ENCODE results near the gene ARMC5.
"Not testable (repeated sequence)": the region's sequence is repeated elsewhere in the genome, so short reads cannot be mapped to it uniquely, and the experiment has no call there.

Gene ARMC5

DNA sequence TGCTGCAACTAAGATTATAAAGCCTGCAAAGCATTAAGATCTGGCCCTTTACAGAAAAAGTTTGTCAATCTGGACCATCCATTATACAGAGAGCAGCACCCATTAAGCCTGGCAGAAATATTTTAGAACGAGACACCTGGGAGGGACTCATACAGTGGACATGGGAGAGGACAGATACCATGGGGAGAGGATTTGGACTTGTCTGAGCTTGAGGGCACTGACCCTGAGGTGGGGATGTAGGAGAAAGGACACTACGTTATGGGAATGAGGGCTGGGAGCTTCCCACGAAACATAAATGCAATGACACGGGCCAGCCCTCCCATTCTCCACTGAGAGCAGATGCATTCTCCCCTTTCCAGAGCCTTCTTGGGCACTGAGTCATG, 42.7 kb downstream of the ARMC5 start:
- H3K4me3 ChIP-seq, result no peak overlapping the region
- no peak overlapping the region for H3K27ac ChIP-seq
- no peaks in the 10 kb centered on the region for H3K9me3 ChIP-seq (ENCODE audit: low read depth, low read length)
- no peak for DNase-seq (ENCODE audit: low read depth, low spot score)
- no peaks in the 10 kb centered on the region; the same call in 1 of the 2 replicates for H3K36me3 ChIP-seq (ENCODE audit: insufficient read depth, low read length)
- no peak overlapping the region for H3K9ac ChIP-seq (ENCODE audit: insufficient read length)
- TF ChIP-seq EZH2 (IDR thresholded peaks at IDR 0.05) (no peak), POLR2AphosphoS5 (IDR thresholded peaks at IDR 0.05; ENCODE audit: borderline replicate concordance, low read depth, low read length) (no peak), FOXP2 (optimal IDR thresholded peaks at IDR 0.05; ENCODE audit: control extremely low read depth, extremely low read length, insufficient read depth) (no peak)

- TF ChIP-seq FOXP2 (optimal IDR thresholded peaks at IDR 0.05; ENCODE audit: control extremely low read depth, extremely low read length, insufficient read depth), result no peak
- no peak for TF ChIP-seq EZH2 (IDR thresholded peaks at IDR 0.05)
- no peak for TF ChIP-seq POLR2AphosphoS5 (IDR thresholded peaks at IDR 0.05; ENCODE audit: borderline replicate concordance, low read depth, low read length)
- DNase-seq (ENCODE audit: low read depth, low spot score), result no peak
- Histone ChIP-seq H3K4me3 (no peak overlapping the region), H3K9me3 (ENCODE audit: low read depth, low read length) (no peaks in the 10 kb centered on the region), H3K36me3 (ENCODE audit: insufficient read depth, low read length) (no peaks in the 10 kb centered on the region; the same call in 1 of the 2 replicates), H3K27ac (no peak overlapping the region), H3K9ac (ENCODE audit: insufficient read length) (no peak overlapping the region)
Measured at GRCh38 chr16:31502981-31503380, 43.7 kb downstream of the ARMC5 start.

DNA sequence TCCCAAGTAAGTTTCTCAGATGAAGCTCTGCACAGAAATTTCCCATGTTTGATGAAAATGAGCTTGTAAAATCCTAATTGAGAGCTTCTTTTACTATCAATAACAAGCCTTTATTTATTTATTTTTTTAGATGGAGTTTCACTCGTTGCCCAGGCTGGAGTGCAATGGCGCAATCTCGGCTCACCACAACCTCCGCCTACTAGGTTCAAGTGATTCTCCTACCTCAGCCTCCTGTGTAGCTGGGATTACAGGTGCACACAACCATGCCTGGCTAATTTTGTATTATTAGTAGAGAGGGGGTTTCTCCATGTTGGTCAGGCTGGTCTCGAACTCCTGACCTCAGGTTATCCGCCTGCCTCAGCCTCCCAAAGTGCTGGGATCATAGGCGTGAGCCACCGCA, 44.3 kb downstream of the ARMC5 start:
- H3K9ac ChIP-seq (ENCODE audit: insufficient read length); H3K36me3 ChIP-seq (ENCODE audit: insufficient read depth, low read length); H3K4me3 ChIP-seq; H3K9me3 ChIP-seq (ENCODE audit: low read depth, low read length); DNase-seq (ENCODE audit: low read depth, low spot score); H3K27ac ChIP-seq: not testable (repeated sequence)

DNA sequence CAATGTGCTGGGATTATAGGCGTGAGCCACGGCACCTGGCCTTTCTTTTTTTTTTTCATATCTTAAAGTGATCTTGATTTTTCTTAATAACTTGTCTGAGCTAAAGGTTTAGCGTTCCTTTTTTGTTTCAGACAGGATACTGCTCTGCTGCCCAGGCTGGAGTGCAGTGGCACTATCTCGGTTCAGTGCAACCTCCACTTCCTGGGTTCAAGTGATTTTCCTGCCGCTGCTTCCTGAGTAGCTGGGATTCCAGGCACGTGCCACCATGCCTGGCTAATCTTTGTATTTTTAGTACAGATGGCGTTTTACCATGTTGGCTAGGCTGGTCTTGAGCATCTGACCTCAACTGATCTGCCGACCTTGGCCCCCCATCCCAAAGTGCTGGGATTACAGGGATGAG, 44.9 kb downstream of the ARMC5 start:
- no peak overlapping the region for H3K27ac ChIP-seq
- TF ChIP-seq FOXP2 (optimal IDR thresholded peaks at IDR 0.05; ENCODE audit: control extremely low read depth, extremely low read length, insufficient read depth) (no peak), POLR2AphosphoS5 (IDR thresholded peaks at IDR 0.05; ENCODE audit: borderline replicate concordance, low read depth, low read length) (no peak), EZH2 (IDR thresholded peaks at IDR 0.05) (no peak)
- H3K4me3 ChIP-seq, result no peak overlapping the region
- no peak for DNase-seq (ENCODE audit: low read depth, low spot score)
- no peak overlapping the region for H3K9ac ChIP-seq (ENCODE audit: insufficient read length)
- H3K36me3 ChIP-seq (ENCODE audit: insufficient read depth, low read length), result no peaks in the 10 kb centered on the region; the same call in 1 of the 2 replicates
- H3K9me3 ChIP-seq (ENCODE audit: low read depth, low read length), result no peaks in the 10 kb centered on the region

GRCh38 chr16:31505483-31505882, 46.2 kb downstream of the ARMC5 start:
- no peaks in the 10 kb centered on the region for H3K9me3 ChIP-seq (ENCODE audit: low read depth, low read length)
- no peak overlapping the region for H3K27ac ChIP-seq
- TF ChIP-seq FOXP2 (optimal IDR thresholded peaks at IDR 0.05; ENCODE audit: control extremely low read depth, extremely low read length, insufficient read depth), result no peak
- no peaks in the 10 kb centered on the region for H3K36me3 ChIP-seq (ENCODE audit: insufficient read depth, low read length)
- no peak overlapping the region for H3K4me3 ChIP-seq
- no peak for DNase-seq (ENCODE audit: low read depth, low spot score)
- no peak overlapping the region for H3K9ac ChIP-seq (ENCODE audit: insufficient read length)

- Histone ChIP-seq H3K27ac (no peak overlapping the region), H3K9ac (ENCODE audit: insufficient read length) (peak overlapping the region; percentile 98), H3K36me3 (ENCODE audit: insufficient read depth, low read length) (no peaks in the 10 kb centered on the region), H3K9me3 (ENCODE audit: low read depth, low read length) (no peaks in the 10 kb centered on the region), H3K4me3 (peak overlapping the region; percentile 95)
- no peak for TF ChIP-seq EZH2 (IDR thresholded peaks at IDR 0.05)
- TF ChIP-seq POLR2AphosphoS5 (IDR thresholded peaks at IDR 0.05; ENCODE audit: borderline replicate concordance, low read depth, low read length), result no peak
- TF ChIP-seq FOXP2 (optimal IDR thresholded peaks at IDR 0.05; ENCODE audit: control extremely low read depth, extremely low read length, insufficient read depth), result no peak
- no peak for DNase-seq (ENCODE audit: low read depth, low spot score)
Measured at GRCh38 chr16:31507617-31507928, 48.3 kb downstream of the ARMC5 start.

GRCh38 chr16:31507929-31508705, 48.8 kb downstream of the ARMC5 start, which contains the start of gene RUSF1:
Gene RUSF1 (minus strand): TSS chr16:31508391. CDS start chr16:31508373, 18 bp downstream.
- H3K27ac ChIP-seq, result peak within 1 kb of the TSS; percentile 73
- DNase-seq (ENCODE audit: low read depth, low spot score), result peak; percentile 35
- no peaks in the 10 kb centered on the region for H3K9me3 ChIP-seq (ENCODE audit: low read depth, low read length)
- TF ChIP-seq FOXP2 (optimal IDR thresholded peaks at IDR 0.05; ENCODE audit: control extremely low read depth, extremely low read length, insufficient read depth) (peak; percentile 68), POLR2AphosphoS5 (IDR thresholded peaks at IDR 0.05; ENCODE audit: borderline replicate concordance, low read depth, low read length) (peak; percentile 90; the same call in 1 of the 2 replicates), EZH2 (IDR thresholded peaks at IDR 0.05) (no peak)
- peak within 1 kb of the TSS; percentile 98 for H3K9ac ChIP-seq (ENCODE audit: insufficient read length)
- H3K36me3 ChIP-seq (ENCODE audit: insufficient read depth, low read length), result no peaks in the 10 kb centered on the region
- H3K4me3 ChIP-seq, result peak within 1 kb of the TSS; percentile 95

GRCh38 chr16:31508706-31509195, 49.5 kb downstream of the ARMC5 start:
- no peak for DNase-seq (ENCODE audit: low read depth, low spot score)
- Histone ChIP-seq H3K36me3 (ENCODE audit: insufficient read depth, low read length) (no peaks in the 10 kb centered on the region), H3K9me3 (ENCODE audit: low read depth, low read length) (no peaks in the 10 kb centered on the region), H3K4me3 (peak overlapping the region; percentile 95), H3K27ac (peak overlapping the region; percentile 73), H3K9ac (ENCODE audit: insufficient read length) (peak overlapping the region; percentile 98)
- TF ChIP-seq POLR2AphosphoS5 (IDR thresholded peaks at IDR 0.05; ENCODE audit: borderline replicate concordance, low read depth, low read length) (no peak), EZH2 (IDR thresholded peaks at IDR 0.05) (no peak), FOXP2 (optimal IDR thresholded peaks at IDR 0.05; ENCODE audit: control extremely low read depth, extremely low read length, insufficient read depth) (no peak)

DNA sequence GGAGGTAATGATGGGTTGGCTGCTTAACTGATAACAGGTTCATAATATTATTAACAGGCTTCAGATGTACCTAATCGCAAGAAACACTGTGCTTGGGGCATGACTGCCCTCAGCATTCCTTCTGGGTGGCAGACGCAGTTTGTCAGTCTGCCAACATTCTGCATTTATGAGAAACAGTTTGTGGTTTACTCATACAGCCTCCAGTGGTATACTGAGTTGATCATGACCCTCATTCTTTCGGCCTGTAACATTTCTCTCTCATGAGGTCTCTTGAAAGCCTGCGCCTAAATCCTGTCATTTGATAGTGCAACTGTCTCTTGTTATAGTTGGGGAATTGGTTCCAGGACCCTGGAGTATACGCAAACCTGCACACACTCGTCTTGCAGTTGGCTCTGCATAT, 53.8 kb downstream of the ARMC5 start:
- Histone ChIP-seq H3K9ac (ENCODE audit: insufficient read length) (no peak overlapping the region), H3K4me3 (peak overlapping the region; percentile 3; the same call in 1 of the 2 replicates), H3K27ac (no peak overlapping the region), H3K36me3 (ENCODE audit: insufficient read depth, low read length) (no peaks in the 10 kb centered on the region), H3K9me3 (ENCODE audit: low read depth, low read length) (no peaks in the 10 kb centered on the region)
- DNase-seq (ENCODE audit: low read depth, low spot score), result no peak
- TF ChIP-seq FOXP2 (optimal IDR thresholded peaks at IDR 0.05; ENCODE audit: control extremely low read depth, extremely low read length, insufficient read depth), result no peak
- TF ChIP-seq EZH2 (IDR thresholded peaks at IDR 0.05), result no peak
- no peak for TF ChIP-seq POLR2AphosphoS5 (IDR thresholded peaks at IDR 0.05; ENCODE audit: borderline replicate concordance, low read depth, low read length)

Data from SK-N-MC (cell line).